ENCODE data around the gene CMTM4.

The CMTM4 gene

GRCh38 chr16:66587881-66588600 is 108.5 kb downstream of the CMTM4 start:
- peaks cover 56% of the 10 kb centered on the region for H3K4me1 Mint-ChIP-seq
- H3K27ac Mint-ChIP-seq = peak overlapping the region; percentile 7

DNA sequence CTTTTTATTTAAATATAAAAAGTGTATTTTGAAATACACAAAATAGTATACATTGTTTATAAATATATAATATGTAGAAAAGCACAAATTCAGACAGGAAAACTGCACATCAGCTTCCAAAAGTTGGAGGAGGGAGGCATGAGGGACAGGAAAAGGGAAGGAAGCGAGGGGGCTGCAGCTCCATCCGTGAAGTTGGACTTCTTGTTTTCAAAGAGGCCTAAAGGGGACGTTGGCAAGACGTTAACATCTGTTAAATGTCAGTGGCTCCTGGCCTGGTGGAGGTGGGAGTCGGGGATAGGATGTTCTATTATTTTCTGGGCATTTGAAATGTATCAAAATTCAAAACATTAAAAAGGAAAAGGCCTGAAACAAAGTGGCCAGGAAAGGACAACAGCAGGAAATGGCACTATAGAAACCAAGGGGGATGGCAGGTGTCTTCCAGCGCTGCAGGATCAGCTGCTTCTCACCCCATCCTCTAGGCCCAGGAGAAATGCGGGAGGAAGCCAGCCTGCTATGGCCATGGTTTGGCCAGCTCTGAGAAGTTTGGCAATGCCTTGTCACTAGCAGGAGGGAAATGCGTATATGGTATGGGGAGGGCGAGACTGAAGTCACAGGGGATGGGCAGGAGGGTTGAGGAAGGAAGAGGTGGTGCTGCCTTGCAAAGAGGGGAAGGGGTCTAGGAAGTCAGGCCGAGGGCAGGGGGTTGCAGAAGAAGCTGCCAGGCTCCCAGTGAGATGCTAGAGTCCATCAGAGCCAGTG is 110.9 kb downstream of the CMTM4 start:
- no peaks in the 10 kb centered on the region for H3K9me3 Mint-ChIP-seq
- H3K27me3 Mint-ChIP-seq = peaks cover 16% of the 10 kb centered on the region
- H3K36me3 Mint-ChIP-seq = no peaks in the 10 kb centered on the region
- CTCF ChIA-PET = interaction anchor here (0.9 to 2.1 kb wide), 6 partner anchors 21 to 179 kb away, joined by 3 to 7 read pairs (median 4); no protein-coding TSS in a partner anchor
- H3K4me1 Mint-ChIP-seq = peaks cover 46% of the 10 kb centered on the region
- H3K4me3 Mint-ChIP-seq = no peak overlapping the region
- no peak for DNase-seq
- peak overlapping the region; percentile 35 for H3K27ac Mint-ChIP-seq

More at GRCh38 chr16:66587881-66588600, 108.5 kb downstream of the CMTM4 start:
- Mint-ChIP-seq H3K9me3 (no peaks in the 10 kb centered on the region), H3K36me3 (no peaks in the 10 kb centered on the region), H3K27me3 (peaks cover 9% of the 10 kb centered on the region), H3K4me3 (no peak overlapping the region)
- DNase-seq = no peak
- CTCF ChIA-PET = interaction anchor here (0.6 to 3.1 kb wide), 9 partner anchors 13 to 248 kb away, joined by 4 to 65 read pairs (median 31); partner anchors contain the start of gene CKLF

DNA sequence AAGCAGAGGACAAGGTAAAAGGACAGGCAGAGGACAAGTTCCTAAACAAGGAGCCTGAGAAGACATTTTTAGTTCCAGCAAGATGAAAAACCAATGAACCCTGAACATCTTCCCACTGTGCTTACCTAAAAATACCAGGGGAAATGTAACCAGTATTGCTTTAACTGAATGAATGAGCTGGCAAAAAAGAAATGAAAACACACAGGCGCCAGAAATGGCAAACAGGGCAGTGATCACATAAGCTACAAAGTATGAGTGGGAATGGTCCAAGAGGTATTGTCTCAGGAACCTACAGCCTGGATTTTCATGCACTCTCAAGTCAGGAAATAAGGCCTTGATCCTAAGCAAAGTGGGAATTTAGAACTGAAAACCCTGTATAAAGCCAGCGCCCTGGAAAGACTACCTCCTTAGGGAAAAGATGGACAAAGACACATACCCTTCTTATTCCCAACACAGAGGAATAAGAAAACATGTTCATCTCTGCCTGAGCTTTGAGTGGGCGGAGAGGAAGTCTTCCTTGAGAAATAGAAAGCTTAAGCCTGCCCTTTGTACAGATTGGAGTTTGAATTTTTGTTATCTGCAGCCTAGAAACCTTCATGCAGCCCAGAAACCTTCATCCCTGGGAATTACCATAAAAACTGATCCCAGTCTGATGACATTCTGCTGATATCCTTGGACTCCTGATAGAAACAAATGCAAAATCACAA is 115.1 kb downstream of the CMTM4 start:
- H3K4me3 Mint-ChIP-seq = no peak overlapping the region
- no peaks in the 10 kb centered on the region for H3K9me3 Mint-ChIP-seq
- CTCF ChIA-PET = interaction anchor here (0.9 to 2.6 kb wide), 5 partner anchors 8 to 69 kb away, joined by 3 to 8 read pairs (median 4); no protein-coding TSS in a partner anchor
- H3K4me1 Mint-ChIP-seq = peaks cover 23% of the 10 kb centered on the region
- peaks cover 50% of the 10 kb centered on the region for H3K27me3 Mint-ChIP-seq
- no peak for DNase-seq
- H3K36me3 Mint-ChIP-seq = no peaks in the 10 kb centered on the region
- no peak overlapping the region for H3K27ac Mint-ChIP-seq

GRCh38 chr16:66580605-66581209 is 115.8 kb downstream of the CMTM4 start:
- Mint-ChIP-seq H3K27ac (no peak overlapping the region), H3K4me1 (peaks cover 16% of the 10 kb centered on the region), H3K4me3 (no peak overlapping the region), H3K27me3 (peaks cover 50% of the 10 kb centered on the region), H3K9me3 (no peaks in the 10 kb centered on the region), H3K36me3 (no peaks in the 10 kb centered on the region)
- no peak for DNase-seq
- CTCF ChIA-PET = interaction anchor here (0.9 to 3.3 kb wide), 6 partner anchors 9 to 69 kb away, joined by 3 to 13 read pairs (median 6); no protein-coding TSS in a partner anchor

DNA sequence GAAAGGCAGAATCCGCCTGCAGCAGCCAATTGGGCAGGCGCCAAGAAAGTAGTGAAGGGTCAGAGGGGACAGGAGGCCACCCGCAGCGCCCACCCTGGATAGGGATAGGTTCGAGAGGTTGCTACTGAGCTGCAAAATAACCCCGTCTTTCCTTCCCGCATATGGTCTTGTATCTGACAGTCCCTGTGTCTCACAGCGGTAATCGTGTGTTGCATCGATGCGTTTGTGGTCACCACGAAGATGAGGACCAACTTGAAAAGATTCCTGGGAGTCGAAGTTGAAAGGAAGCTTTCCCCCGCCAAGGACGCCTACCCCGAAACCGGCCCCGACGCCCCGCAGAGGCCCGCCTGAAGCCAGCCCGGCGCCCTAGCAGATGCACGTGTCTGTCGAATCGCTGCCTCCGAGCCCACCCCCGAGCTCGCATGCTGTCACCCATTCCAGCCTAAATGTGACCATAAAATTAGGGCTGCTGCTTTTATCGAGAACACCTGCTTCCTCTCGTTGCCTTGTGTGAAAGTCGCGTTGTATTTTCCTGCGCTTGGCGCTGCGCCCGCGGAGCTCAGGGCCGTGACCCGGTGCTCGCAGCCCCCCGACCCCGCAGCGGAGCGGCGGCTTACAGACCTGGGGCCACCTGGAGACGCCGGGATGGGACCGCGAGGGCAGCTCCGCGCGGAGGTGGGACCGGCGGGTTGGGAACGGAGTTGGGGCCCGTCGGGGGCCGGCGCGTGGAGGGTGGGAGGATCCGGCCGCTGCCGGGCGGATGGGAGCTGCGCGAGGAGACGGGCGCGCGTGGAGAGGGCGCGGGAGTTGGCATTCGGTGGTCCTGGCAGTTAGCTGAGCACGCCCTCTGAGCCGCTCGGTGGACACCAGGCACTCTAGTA is 117.7 kb downstream of the CMTM4 start, which contains the start of gene CMTM2:
Gene CMTM2 (plus strand): TSS at position 813 of the 881 bp plus-strand sequence. CDS start 145 bp downstream, outside the sequence.
- H3K4me3 Mint-ChIP-seq = peak within 1 kb of the TSS; percentile 42
- H3K4me1 Mint-ChIP-seq = peaks cover 13% of the 10 kb centered on the region
- CTCF ChIA-PET = interaction anchor here (0.6 to 3.3 kb wide), 9 partner anchors 9 to 289 kb away, joined by 3 to 13 read pairs (median 5); no protein-coding TSS in a partner anchor
- H3K36me3 Mint-ChIP-seq = no peaks in the 10 kb centered on the region
- H3K27ac Mint-ChIP-seq = no peak within 1 kb of the TSS
- H3K9me3 Mint-ChIP-seq = no peaks in the 10 kb centered on the region
- DNase-seq = no peak
- H3K27me3 Mint-ChIP-seq = peaks cover 50% of the 10 kb centered on the region

DNA sequence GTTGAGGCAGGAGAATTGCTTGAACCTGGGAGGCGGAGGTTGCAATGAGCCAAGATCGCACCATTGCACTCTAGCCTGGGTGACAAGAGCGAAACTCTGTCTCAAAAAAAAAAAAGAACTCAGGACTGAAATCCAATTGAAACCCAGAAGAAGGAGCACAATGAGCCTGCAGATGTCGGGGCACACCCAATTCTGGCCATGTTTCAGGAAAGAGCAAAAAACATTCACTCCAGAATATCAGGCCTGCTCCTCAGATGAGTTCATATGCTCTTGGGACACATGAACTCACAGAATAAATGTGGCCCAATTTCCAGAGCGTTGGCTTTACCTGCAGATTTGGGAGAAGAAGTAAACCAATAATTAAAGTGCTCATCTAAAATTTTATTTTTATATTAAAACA is 120.2 kb downstream of the CMTM4 start:
- CTCF ChIA-PET = interaction anchor here (2.3 kb wide), 1 partner anchor 13 kb away, joined by 14 read pairs; no protein-coding TSS in a partner anchor
- no peak overlapping the region for H3K4me3 Mint-ChIP-seq
- H3K27me3 Mint-ChIP-seq = peaks cover 46% of the 10 kb centered on the region
- DNase-seq = no peak
- H3K9me3 Mint-ChIP-seq = no peaks in the 10 kb centered on the region
- H3K4me1 Mint-ChIP-seq = peaks cover 13% of the 10 kb centered on the region
- H3K27ac Mint-ChIP-seq = no peak overlapping the region
- peaks cover 8% of the 10 kb centered on the region for H3K36me3 Mint-ChIP-seq

DNA sequence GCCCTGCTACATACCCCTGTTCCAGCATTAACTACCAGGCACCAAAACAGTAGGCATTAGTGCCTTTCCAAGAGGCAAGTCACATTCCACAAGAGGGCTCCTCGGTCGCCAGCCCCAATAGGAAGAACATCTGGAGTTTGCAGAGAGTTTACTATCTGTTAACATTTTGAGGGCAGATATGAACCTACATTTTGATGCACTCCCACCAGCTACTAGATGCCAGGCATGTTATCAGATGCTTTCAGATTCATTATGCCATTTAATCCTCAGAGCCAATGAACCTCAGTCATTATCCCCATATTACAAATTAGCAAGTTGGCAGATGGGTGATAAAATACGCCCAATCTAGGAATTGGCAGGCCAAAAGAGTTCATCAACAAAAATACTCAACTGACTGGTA is 121.5 kb downstream of the CMTM4 start:
- CTCF ChIA-PET = interaction anchor here (0.9 to 2.3 kb wide), 2 partner anchors 14 to 59 kb away, joined by 3 to 14 read pairs; no protein-coding TSS in a partner anchor
- Mint-ChIP-seq H3K4me1 (peaks cover 13% of the 10 kb centered on the region), H3K36me3 (peaks cover 18% of the 10 kb centered on the region), H3K27me3 (peaks cover 33% of the 10 kb centered on the region), H3K4me3 (no peak overlapping the region), H3K9me3 (no peaks in the 10 kb centered on the region), H3K27ac (no peak overlapping the region)
- DNase-seq = no peak

DNA sequence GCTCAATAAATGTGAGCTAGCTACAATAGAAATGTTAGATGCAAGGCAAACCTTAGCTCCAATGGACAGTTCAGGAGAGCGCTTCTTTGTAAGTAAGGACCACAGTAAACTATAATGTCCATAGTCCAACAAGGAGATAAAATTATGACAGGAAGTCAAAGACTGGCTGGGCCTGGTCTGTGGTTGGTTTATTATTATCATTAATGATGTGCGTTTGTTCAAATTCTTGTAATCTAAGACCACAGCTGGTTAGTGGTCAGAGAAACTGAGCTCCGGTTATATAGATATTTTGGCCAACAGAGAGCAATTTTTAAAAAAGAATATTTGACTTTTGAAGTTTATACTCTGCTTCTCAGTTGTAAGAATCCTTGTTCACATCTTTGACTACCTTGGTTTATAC is 122.0 kb downstream of the CMTM4 start:
- no peaks in the 10 kb centered on the region for H3K9me3 Mint-ChIP-seq
- no peak for DNase-seq
- no peak overlapping the region for H3K27ac Mint-ChIP-seq
- peaks cover 20% of the 10 kb centered on the region for H3K36me3 Mint-ChIP-seq
- peaks cover 7% of the 10 kb centered on the region for H3K4me1 Mint-ChIP-seq
- CTCF ChIA-PET = interaction anchor here (0.5 to 2.3 kb wide), 2 partner anchors 14 to 24 kb away, joined by 3 to 14 read pairs; no protein-coding TSS in a partner anchor
- H3K27me3 Mint-ChIP-seq = peaks cover 28% of the 10 kb centered on the region
- no peak overlapping the region for H3K4me3 Mint-ChIP-seq

DNA sequence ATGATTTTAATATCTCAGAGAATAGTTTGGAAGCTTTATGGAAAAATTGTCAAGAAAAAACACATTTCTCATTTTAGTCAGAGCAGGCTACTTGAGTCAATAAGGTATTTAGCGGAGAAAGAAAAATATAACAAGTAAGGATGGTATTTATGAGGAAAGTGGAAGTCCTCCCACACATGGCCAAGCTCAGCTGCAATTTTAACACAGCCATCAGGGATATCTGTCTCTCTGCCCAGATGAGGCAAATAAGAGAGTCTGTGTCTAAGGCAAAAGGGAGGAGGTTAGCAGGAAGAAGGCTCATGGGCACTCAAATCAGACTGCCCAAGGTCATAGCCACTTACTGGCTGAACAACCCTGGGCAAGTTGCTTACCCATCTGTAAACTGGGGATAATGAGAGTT is 122.5 kb downstream of the CMTM4 start:
- H3K4me3 Mint-ChIP-seq = no peak overlapping the region
- CTCF ChIA-PET = interaction anchor here (0.5 to 3.4 kb wide), 3 partner anchors 11 to 25 kb away, joined by 3 to 14 read pairs (median 13); no protein-coding TSS in a partner anchor
- peaks cover 20% of the 10 kb centered on the region for H3K36me3 Mint-ChIP-seq
- DNase-seq = no peak
- H3K27ac Mint-ChIP-seq = no peak overlapping the region
- H3K27me3 Mint-ChIP-seq = peaks cover 23% of the 10 kb centered on the region
- H3K9me3 Mint-ChIP-seq = no peaks in the 10 kb centered on the region
- H3K4me1 Mint-ChIP-seq = peaks cover 4% of the 10 kb centered on the region

- Mint-ChIP-seq H3K27me3 (peaks cover 6% of the 10 kb centered on the region), H3K9me3 (no peaks in the 10 kb centered on the region), H3K27ac (no peak overlapping the region), H3K36me3 (peaks cover 27% of the 10 kb centered on the region), H3K4me1 (peaks cover 2% of the 10 kb centered on the region), H3K4me3 (no peak overlapping the region)
- DNase-seq = no peak
- CTCF ChIA-PET = interaction anchor here (0.9 to 3.7 kb wide), 3 partner anchors 10 to 17 kb away, joined by 3 to 20 read pairs (median 13); no protein-coding TSS in a partner anchor
Observed at GRCh38 chr16:66572356-66572755, 124.2 kb downstream of the CMTM4 start.

DNA sequence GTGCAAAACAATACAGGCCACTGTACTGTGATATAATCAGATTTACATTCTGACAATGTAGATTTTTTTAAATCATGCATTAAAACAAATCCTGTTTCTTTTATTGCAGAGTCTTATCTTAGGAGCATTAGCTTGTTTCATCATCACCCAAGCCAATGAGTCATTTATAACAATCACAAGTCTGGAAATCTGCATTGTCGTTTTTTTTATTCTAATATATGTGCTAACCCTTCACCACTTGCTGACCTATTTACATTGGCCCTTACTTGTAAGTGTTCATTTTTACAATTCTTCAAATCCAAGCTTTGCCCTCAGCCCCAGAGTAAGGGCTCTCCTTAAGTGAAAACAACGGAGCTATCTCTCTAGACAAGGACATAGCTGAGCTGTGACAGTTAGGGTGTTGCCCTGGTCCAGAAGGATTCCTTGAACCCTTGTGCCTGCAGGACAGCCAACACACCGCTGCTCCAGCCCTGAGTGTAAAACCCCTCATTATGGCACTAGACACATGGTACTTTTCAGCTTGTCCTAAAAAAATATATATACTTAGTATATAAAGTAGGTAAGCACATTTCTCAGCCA is 126.6 kb downstream of the CMTM4 start:
- Mint-ChIP-seq H3K4me3 (no peak overlapping the region), H3K36me3 (peaks cover 49% of the 10 kb centered on the region), H3K27ac (no peak overlapping the region), H3K9me3 (no peaks in the 10 kb centered on the region), H3K27me3 (no peaks in the 10 kb centered on the region), H3K4me1 (peaks cover 4% of the 10 kb centered on the region)
- no peak for DNase-seq
- CTCF ChIA-PET = interaction anchor here (0.8 to 3.7 kb wide), 6 partner anchors 9 to 164 kb away, joined by 3 to 20 read pairs (median 3); partner anchors contain the start of gene CMTM2

DNA sequence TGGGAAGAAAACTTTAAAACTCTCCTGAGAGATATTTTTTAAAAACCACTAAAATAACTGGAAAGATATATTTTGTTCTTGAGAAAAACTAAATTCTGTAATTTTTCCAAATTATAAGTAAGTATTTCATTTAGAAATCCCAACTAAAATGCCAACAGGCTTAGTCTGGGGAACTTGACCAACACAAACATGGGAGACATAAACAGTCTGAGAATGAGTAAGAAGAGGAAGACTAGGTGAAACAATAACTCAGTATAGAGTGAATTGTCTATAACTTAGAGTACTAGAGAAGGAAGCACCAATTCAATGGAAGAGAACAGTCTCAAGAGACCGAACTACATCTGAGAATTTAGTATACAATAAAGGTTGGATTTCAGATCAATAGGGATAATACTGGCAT is 127.4 kb downstream of the CMTM4 start:
- Mint-ChIP-seq H3K9me3 (no peaks in the 10 kb centered on the region), H3K27me3 (no peaks in the 10 kb centered on the region), H3K27ac (no peak overlapping the region), H3K4me3 (no peak overlapping the region), H3K4me1 (peaks cover 4% of the 10 kb centered on the region), H3K36me3 (peaks cover 52% of the 10 kb centered on the region)
- CTCF ChIA-PET = interaction anchor here (0.6 to 1.9 kb wide), 3 partner anchors 10 to 35 kb away, joined by 3 to 4 read pairs (median 3); partner anchors contain the start of gene CMTM2
- DNase-seq = no peak

Data from activated naive CD4-positive, alpha-beta T cell treated with anti-CD3 and anti-CD28 coated beads, Interleukin-2, amount 10 ng/mL, durations not matched to agents 7 days and 5 days (primary cell).